HFFc6 (cell line): ENCODE measurements around the gene SCGB3A2. TPM values are rescaled to one million over a fixed set of nuclear protein-coding genes. Genes with fewer than 3 reads are reported as not detected.

Source experiments
- DNase-seq: peaks from one replicate; pipeline ENCODE4 v3.0.0-alpha.2; 2018
- H3K27ac Mint-ChIP-seq: 2 replicates; pipeline ENCODE4 v1.8.0; 2020; ENCODE audit warnings: mild to moderate bottlenecking, mixed read lengths
- H3K27me3 Mint-ChIP-seq: 2 replicates; pipeline ENCODE4 v1.8.0; 2021; ENCODE audit warnings: mild to moderate bottlenecking, moderate library complexity, mixed read lengths; ENCODE audit not compliant: insufficient read depth
- H3K36me3 Mint-ChIP-seq: 2 replicates; pipeline ENCODE4 v1.8.0; 2021; ENCODE audit warnings: low read depth, mixed read lengths
- H3K4me1 Mint-ChIP-seq: 2 replicates; pipeline ENCODE4 v1.8.0; 2020; ENCODE audit warnings: low read depth, mixed read lengths
- H3K4me3 Mint-ChIP-seq: 2 replicates; pipeline ENCODE4 v1.8.0; 2020; ENCODE audit warnings: mild to moderate bottlenecking, moderate library complexity, mixed read lengths
- H3K9me3 Mint-ChIP-seq: 2 replicates; pipeline ENCODE4 v1.8.0; 2020; ENCODE audit warnings: mild to moderate bottlenecking, mixed read lengths
- long read RNA-seq: library from polyadenylated mRNA; unstranded; transcript quantifications from one replicate; pipeline ENCODE4 v2.0.0, GENCODE V29; 2019
- total RNA-seq, 6 experiments: library from RNA; stranded (reverse); fragmentation: NEBNext Ultra II Directional; extraction: Animal tissue kit (Norgen Biotek cat#: 25700); gene quantifications; 2 replicates in 1 of 6; 3 replicates in 5 of 6; pipeline ENCODE4 v1.2.3, GENCODE V29; 2021
- TF ChIP-seq, protein P1 (sequence below): fragments of 200-600 bp; sonication (generic); IDR thresholded peaks from 2 replicates; pipeline ENCODE4 v1.5.0; 2021; ENCODE audit warnings: antibody characterized with exemption, mild to moderate bottlenecking

Gene SCGB3A2, protein sequence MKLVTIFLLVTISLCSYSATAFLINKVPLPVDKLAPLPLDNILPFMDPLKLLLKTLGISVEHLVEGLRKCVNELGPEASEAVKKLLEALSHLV
- not detected for total RNA-seq
- long read RNA-seq, result 0 reads

DNA sequence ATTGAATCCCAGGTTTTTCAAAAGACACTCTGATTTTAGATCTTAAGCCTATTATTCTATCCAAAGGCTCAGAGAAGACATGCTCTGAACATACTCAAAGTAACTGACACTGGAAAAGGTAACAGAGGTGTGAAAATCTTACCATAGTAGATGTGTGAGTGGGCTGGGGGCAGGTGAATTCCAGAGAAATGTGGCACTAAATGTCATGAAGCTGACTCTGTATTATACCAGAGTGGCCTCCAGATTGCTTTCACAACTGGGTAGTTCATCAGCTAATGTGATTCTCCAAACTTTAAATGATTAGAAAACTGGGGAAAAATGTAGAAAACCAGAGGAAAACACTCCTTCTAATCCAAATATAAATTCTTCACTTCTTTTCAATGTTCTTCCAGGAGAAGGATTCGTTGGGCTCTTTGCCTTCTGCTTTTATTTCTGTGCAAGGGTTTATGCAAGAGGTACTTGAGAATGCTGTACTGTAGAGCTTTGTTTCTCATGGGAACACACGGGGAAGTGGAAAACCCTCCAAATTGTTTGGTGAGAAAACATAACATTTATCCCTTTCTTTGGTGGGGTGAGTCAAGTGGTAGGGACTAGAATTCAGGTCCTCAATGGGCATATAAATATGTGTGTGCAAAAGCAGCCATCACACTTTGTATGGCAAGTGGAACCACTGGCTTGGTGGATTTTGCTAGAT, at the start of gene SCGB3A2:
Gene SCGB3A2, plus strand, starts transcription at position 646 of the 694 bp plus-strand sequence. CDS start 93 bp downstream, outside the sequence.
- peaks cover 5% of the 10 kb centered on the region; the same call in 1 of the 2 replicates for H3K9me3 Mint-ChIP-seq
- TF ChIP-seq, protein P1, sequence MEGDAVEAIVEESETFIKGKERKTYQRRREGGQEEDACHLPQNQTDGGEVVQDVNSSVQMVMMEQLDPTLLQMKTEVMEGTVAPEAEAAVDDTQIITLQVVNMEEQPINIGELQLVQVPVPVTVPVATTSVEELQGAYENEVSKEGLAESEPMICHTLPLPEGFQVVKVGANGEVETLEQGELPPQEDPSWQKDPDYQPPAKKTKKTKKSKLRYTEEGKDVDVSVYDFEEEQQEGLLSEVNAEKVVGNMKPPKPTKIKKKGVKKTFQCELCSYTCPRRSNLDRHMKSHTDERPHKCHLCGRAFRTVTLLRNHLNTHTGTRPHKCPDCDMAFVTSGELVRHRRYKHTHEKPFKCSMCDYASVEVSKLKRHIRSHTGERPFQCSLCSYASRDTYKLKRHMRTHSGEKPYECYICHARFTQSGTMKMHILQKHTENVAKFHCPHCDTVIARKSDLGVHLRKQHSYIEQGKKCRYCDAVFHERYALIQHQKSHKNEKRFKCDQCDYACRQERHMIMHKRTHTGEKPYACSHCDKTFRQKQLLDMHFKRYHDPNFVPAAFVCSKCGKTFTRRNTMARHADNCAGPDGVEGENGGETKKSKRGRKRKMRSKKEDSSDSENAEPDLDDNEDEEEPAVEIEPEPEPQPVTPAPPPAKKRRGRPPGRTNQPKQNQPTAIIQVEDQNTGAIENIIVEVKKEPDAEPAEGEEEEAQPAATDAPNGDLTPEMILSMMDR, result no peak
- no peak for DNase-seq
- H3K27me3 Mint-ChIP-seq, result peaks cover 4% of the 10 kb centered on the region; the same call in 1 of the 2 replicates
- no peak within 1 kb of the TSS for H3K4me3 Mint-ChIP-seq
- no peak within 1 kb of the TSS for H3K27ac Mint-ChIP-seq
- H3K36me3 Mint-ChIP-seq, result no peaks in the 10 kb centered on the region
- H3K4me1 Mint-ChIP-seq, result no peaks in the 10 kb centered on the region

DNA sequence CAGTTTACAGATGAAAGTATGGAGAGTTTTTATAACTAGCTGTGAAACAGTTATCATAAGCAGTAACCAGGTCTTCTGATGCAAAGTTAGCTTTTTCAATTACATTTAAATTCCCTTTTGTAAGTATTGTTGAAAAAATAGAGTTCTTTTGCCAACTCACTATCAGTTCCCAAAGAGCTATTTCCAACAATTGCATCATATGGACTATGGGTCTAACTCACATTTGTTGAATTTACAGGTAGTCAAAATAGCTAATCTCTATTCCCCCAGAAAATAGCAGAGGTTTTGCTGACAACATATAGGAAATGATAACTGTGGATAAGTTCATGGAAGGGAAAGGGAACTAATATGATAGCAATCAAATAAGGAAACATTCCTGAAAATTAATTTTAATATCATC, 48.5 kb upstream of the SCGB3A2 start:
- Mint-ChIP-seq H3K36me3 (no peaks in the 10 kb centered on the region), H3K27ac (no peak overlapping the region), H3K4me3 (no peak overlapping the region)

DNA sequence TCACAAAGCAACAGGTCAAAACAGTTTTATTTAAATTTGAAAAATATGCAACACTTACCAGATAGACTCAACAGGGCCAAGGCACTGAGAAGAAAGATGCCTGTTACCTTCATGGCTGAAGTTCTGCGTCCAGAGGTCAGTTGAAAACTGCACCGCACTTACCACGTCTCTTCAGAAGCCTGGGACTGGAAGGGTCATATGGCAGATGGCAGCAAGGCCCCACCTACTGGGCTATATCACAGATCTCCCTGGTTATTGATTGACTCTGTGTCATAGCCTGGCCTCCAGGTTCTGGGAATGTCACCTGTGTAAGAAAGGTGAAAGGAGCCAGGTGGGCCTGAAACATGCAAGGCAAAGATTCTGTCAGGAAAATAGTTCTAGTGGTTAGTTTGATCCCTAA, 47.0 kb upstream of the SCGB3A2 start, which contains the start of gene SPINK1:
Gene SPINK1, minus strand, starts transcription at position 207 of the 400 bp plus-strand sequence. Its CDS starts 94 bp downstream, at position 113.
- no peaks in the 10 kb centered on the region for H3K27me3 Mint-ChIP-seq
- H3K36me3 Mint-ChIP-seq, result no peaks in the 10 kb centered on the region
- no peak for DNase-seq
- H3K4me3 Mint-ChIP-seq, result no peak within 1 kb of the TSS
- no peak within 1 kb of the TSS for H3K27ac Mint-ChIP-seq
- H3K4me1 Mint-ChIP-seq, result no peaks in the 10 kb centered on the region
- TF ChIP-seq, protein P1, result no peak
- H3K9me3 Mint-ChIP-seq, result no peaks in the 10 kb centered on the region

More for the DNA sequence above, 48.5 kb upstream of the SCGB3A2 start:
- Mint-ChIP-seq H3K4me1 (no peaks in the 10 kb centered on the region), H3K9me3 (no peaks in the 10 kb centered on the region), H3K27me3 (no peaks in the 10 kb centered on the region)
- TF ChIP-seq, protein P1, result no peak
- DNase-seq, result no peak

DNA sequence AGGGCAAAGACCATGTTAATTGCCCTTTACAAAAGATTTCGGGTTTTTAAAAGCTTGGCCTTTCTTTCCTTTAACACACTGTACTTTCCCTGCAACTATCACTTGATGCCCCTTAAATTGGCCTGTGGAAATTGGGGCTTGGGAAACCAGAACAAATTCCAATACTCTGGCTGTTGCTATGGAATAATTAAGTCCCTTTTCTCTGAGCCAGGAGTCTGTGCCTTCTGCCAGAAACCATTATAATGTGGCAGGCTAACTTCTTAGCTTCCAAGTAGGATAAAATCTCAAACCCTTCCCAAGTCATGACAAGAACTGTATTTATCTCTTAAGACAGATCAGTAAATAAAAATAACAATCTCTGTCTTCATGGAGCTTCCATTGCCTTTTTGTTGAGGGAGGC, 46.0 kb upstream of the SCGB3A2 start:
- H3K36me3 Mint-ChIP-seq, result no peaks in the 10 kb centered on the region
- TF ChIP-seq, protein P1, result no peak
- no peak overlapping the region for H3K4me3 Mint-ChIP-seq
- H3K27ac Mint-ChIP-seq, result no peak overlapping the region
- H3K9me3 Mint-ChIP-seq, result no peaks in the 10 kb centered on the region
- no peaks in the 10 kb centered on the region for H3K27me3 Mint-ChIP-seq
- no peaks in the 10 kb centered on the region for H3K4me1 Mint-ChIP-seq
- DNase-seq, result no peak

DNA sequence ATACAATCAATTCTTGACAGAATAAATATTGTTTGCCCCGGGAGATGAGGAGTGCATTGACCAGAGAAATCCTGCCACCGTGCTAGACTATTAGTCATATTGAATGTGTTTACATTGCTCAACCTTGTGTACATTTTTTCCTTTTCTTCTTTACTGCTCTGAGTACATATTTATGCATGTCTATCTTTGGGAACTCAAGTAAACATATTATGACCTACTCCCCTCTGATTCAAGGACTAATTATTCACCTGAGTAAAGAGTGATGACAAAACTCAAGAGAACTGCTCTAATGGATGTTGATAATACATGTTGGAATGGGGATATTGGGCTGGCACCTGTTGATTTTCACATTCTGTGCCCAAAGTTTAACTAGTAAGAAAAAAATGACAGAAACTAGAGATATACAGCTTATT, 43.1 kb upstream of the SCGB3A2 start:
- Mint-ChIP-seq H3K4me3 (no peak overlapping the region), H3K4me1 (no peaks in the 10 kb centered on the region), H3K9me3 (no peaks in the 10 kb centered on the region), H3K27ac (no peak overlapping the region), H3K27me3 (no peaks in the 10 kb centered on the region), H3K36me3 (no peaks in the 10 kb centered on the region)
- TF ChIP-seq, protein P1, result no peak
- DNase-seq, result no peak
